Thymus (tissue), 11 donors: ENCODE data around the gene VPS33A. TPM values are rescaled to one million over a fixed set of nuclear protein-coding genes. Genes with fewer than 3 reads are reported as not detected.

Source experiments
- DNase-seq, 9 donors: peaks; one replicate each; pipeline ENCODE4 v3.0.0-alpha.2; 2013; ENCODE audit warnings: low spot score in 9 of 9, low read depth in 6 of 9, missing footprints in 1 of 9
- H3K27ac ChIP-seq, 2 donors: one replicate each; pipeline ENCODE4 v1.5.1; 2013; ENCODE audit warnings: control low read depth in 1 of 2, low read depth in 1 of 2, low read length in 1 of 2, mild to moderate bottlenecking in 1 of 2, moderate library complexity in 1 of 2
- H3K27me3 ChIP-seq, 2 donors: one replicate each; pipeline ENCODE4 v1.5.1; 2013; ENCODE audit warnings: low read length in 1 of 2; ENCODE audit not compliant: control insufficient read depth in 2 of 2, insufficient read depth in 1 of 2
- H3K36me3 ChIP-seq, 2 donors: one replicate each; pipeline ENCODE4 v1.5.1; 2013; ENCODE audit warnings: low read length in 1 of 2, mild to moderate bottlenecking in 1 of 2, moderate library complexity in 1 of 2; ENCODE audit not compliant: control insufficient read depth in 2 of 2, insufficient read depth in 2 of 2
- H3K4me1 ChIP-seq, 2 donors: one replicate each; pipeline ENCODE4 v1.5.1; 2013; ENCODE audit warnings: low read length in 2 of 2; ENCODE audit not compliant: control insufficient read depth in 2 of 2, insufficient read depth in 2 of 2
- H3K4me3 ChIP-seq, 2 donors: one replicate each; pipeline ENCODE4 v1.5.1; 2013; ENCODE audit warnings: low read length in 2 of 2, control low read depth in 1 of 2, mild to moderate bottlenecking in 1 of 2
- H3K9me3 ChIP-seq, 2 donors: one replicate each; pipeline ENCODE4 v1.5.1; 2013; ENCODE audit warnings: low read length in 1 of 2, mild to moderate bottlenecking in 1 of 2; ENCODE audit not compliant: control insufficient read depth in 2 of 2, insufficient read depth in 1 of 2
- WGBS: extraction: QIAGEN DNeasy Blood & Tissue Kit; methylation state at CpG from one replicate; pipeline ENCODE4 v1.1.7; 2013; 5-methylcytosine and 5-hydroxymethylcytosine counted together
- polyA plus RNA-seq: library from polyadenylated mRNA; stranded (reverse); fragments of 200-250 nt; gene quantifications from one replicate; pipeline ENCODE4 v1.2.3, GENCODE V29; 2013
- total RNA-seq: library from RNA; stranded (reverse); fragments of 120-200 nt; gene quantifications from one replicate; pipeline ENCODE4 v1.2.4, GENCODE V29; 2013
- donor health status: healthy.

Gene VPS33A
- total and polyA plus RNA-seq, 2 donors = 15.8 to 20.3 TPM

DNA sequence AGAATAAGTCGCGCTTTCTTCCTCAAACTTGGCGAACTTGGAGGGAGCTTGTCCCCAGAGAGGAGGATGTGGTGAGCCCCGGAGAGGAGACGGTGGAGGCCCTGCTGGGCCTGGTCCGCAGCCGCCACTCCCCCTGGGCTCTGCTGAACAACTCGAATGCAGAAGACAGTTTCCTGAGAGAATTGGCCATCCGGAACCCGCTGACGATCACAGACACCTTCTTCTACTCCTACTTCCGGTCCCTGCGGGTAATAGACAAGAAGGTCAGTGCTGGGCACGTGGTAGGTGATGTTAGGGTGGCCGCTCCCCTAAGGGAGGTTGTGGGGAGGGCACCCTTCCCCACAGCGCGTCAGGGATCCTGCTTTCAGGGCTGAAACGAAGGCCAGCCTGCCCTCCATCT, 81.8 kb downstream of the VPS33A start:
- Histone ChIP-seq H3K27ac (no peak overlapping the region), H3K27me3 (peaks cover 2 to 28% of the 10 kb centered on the region in 2 donors), H3K9me3 (no peaks in the 10 kb centered on the region), H3K4me1 (peaks cover 3 to 16% of the 10 kb centered on the region in 2 donors), H3K36me3 (no peaks in the 10 kb centered on the region), H3K4me3 (no peak overlapping the region)
- peak in 1 of 9 donors; percentile 11 for DNase-seq
- 26% methylated on average over 18 of the region's 18 CpGs for WGBS

DNA sequence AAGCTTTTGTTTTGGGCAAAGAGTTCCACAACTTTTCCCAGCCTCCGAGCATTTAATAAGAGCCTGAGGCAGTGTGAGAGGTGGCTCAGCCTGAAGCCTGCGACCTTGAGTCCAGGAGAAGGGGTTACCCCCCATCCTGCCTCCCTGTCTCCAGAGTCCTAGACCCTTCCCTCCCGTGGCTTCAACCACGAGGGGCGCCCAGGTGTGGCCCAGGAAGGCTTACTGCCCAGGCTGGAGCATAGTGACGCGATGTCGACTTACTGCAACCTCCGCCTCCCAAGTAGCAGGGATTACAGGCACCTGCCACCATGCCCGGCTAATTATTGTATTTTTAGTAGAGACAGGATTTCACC, 82.7 kb downstream of the VPS33A start:
- no peak overlapping the region for H3K27ac ChIP-seq
- H3K4me3 ChIP-seq = peak overlapping the region; percentile 37 to 53
- DNase-seq = no peak
- WGBS = 88% methylated on average over 10 of the region's 10 CpGs
- peaks cover 3 to 16% of the 10 kb centered on the region in 2 donors for H3K4me1 ChIP-seq
- H3K27me3 ChIP-seq = peaks cover 2 to 28% of the 10 kb centered on the region in 2 donors
- no peaks in the 10 kb centered on the region for H3K9me3 ChIP-seq
- no peaks in the 10 kb centered on the region for H3K36me3 ChIP-seq

DNA sequence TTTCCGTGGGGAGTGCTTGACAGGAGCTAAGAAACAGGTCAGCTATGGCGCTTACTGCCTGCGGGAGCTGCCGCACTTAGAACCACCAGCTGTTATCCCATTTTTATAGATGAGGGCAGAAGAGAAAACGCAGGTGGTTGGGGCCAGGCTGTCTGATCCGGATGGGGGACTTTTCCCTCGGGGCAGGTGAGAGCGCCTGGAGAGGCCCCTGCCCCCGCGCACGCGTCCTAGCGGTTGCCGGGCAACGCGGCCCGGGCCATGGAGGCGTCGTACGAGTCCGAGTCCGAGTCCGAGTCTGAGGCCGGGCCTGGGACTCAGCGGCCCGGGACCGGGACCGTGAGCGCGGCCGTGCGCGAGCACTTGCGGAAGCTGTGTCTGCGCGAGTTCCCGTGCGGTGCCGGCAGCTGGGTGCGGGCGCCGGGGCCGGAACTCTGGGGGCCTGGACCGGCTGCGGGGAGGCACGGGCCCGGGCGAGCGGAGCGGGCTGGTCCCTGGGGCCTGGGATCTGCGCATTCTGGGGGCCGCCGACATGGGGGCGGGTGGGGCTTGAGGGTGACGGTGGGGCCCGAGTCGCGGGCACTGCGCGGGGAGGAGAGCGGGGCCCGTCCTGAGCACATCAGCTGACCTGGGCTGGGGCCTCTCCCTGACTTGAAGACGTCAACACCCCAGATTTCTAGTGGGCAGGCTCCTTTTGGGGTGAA, 83.3 kb downstream of the VPS33A start, which contains the start of gene LRRC43:
TSS of gene LRRC43 (plus strand) at position 237 of the 701 bp plus-strand sequence. CDS start at position 259, 22 bp downstream.
- 3% methylated on average over 63 of the region's 63 CpGs for WGBS
- peak in 4 of 9 donors; percentile 14 to 61 (median 28) for DNase-seq
- H3K4me1 ChIP-seq = peaks cover 3 to 16% of the 10 kb centered on the region in 2 donors

More for the DNA sequence above, 83.3 kb downstream of the VPS33A start, which contains the start of gene LRRC43:
- H3K4me3 ChIP-seq = peak within 1 kb of the TSS; percentile 37 to 53
- no peaks in the 10 kb centered on the region for H3K9me3 ChIP-seq
- no peaks in the 10 kb centered on the region for H3K36me3 ChIP-seq
- H3K27me3 ChIP-seq = peaks cover 2 to 28% of the 10 kb centered on the region in 2 donors
- H3K27ac ChIP-seq = no peak within 1 kb of the TSS

Other genes with a start within 250 kb of the VPS33A start
- 24.3 TPM for gene BCL7A, start 244.6 kb downstream of the VPS33A start, total RNA-seq
- 5.5 TPM for gene BCL7A, start 244.6 kb downstream of the VPS33A start, polyA plus RNA-seq
- gene MLXIP, start 187.7 kb downstream of the VPS33A start, total RNA-seq = 10.1 TPM
- 31.9 TPM for gene MLXIP, start 187.7 kb downstream of the VPS33A start, polyA plus RNA-seq
- 0.05 TPM for gene IL31, start 92.3 kb downstream of the VPS33A start, total RNA-seq
- 0.14 TPM for gene IL31, start 92.3 kb downstream of the VPS33A start, polyA plus RNA-seq
- gene LRRC43, start 83.4 kb downstream of the VPS33A start, total RNA-seq = 0.28 TPM
- 0.32 TPM for gene LRRC43, start 83.4 kb downstream of the VPS33A start, polyA plus RNA-seq
- gene B3GNT4, start 62.8 kb downstream of the VPS33A start, total RNA-seq = 0.14 TPM
- 0.52 TPM for gene B3GNT4, start 62.8 kb downstream of the VPS33A start, polyA plus RNA-seq
- 48.5 TPM for gene DIABLO, start 40.4 kb downstream of the VPS33A start, total RNA-seq
- 62.5 TPM for gene DIABLO, start 40.4 kb downstream of the VPS33A start, polyA plus RNA-seq
- gene CLIP1, start 156.2 kb upstream of the VPS33A start, total RNA-seq = 18.4 TPM
- gene CLIP1, start 156.2 kb upstream of the VPS33A start, polyA plus RNA-seq = 26.7 TPM
- 24.6 TPM for gene ZCCHC8, start 234.4 kb upstream of the VPS33A start, total RNA-seq
- gene ZCCHC8, start 234.4 kb upstream of the VPS33A start, polyA plus RNA-seq = 46.7 TPM